ENCODE data around the gene ADCY3.

DNA sequence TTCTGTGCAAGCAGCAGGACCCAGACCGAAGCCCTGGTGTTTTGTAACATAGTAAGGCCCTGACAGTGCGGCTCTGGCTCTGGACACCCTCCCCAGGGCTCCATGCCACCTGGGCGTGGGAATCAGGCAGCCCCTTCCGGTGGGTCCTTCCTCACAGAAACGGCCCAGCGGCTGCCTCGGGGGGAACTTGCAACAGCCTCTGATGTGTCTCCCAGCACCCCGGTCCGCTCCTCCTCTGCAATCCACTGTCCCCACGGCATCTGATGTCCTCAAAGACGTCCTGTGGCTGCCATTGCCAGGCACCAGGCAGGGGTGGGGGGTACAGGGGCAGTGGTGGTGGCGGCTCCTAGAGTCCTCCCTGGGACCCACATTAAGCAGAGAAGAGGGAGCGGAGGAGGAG is 68.0 kb downstream of the ADCY3 start:
- TF ChIP-seq SREBF1 (IDR thresholded peaks at IDR 0.05; ENCODE audit: borderline replicate concordance, low read depth, low read length) = no peak
- TF ChIP-seq ZBED1 (IDR thresholded peaks at IDR 0.05) = no peak
